Measurements from ENCODE around the gene OR9A2.

OR9A2 gene

GRCh38 chr7:143027032-143027431, at the start of gene OR9A2:
Gene OR9A2, minus strand, starts transcription at chr7:143027132. Its CDS starts 0 bp downstream, at chr7:143027132.
- no peak for DNase-seq (ENCODE audit: low spot score)

GRCh38 chr7:143074141-143074540, 47.2 kb upstream of the OR9A2 start:
- DNase-seq (ENCODE audit: low spot score): no peak

- DNase-seq (ENCODE audit: low spot score): no peak
Measured at GRCh38 chr7:143073556-143073955, 46.6 kb upstream of the OR9A2 start.

- no peak for DNase-seq (ENCODE audit: low spot score)
Measured at GRCh38 chr7:143069912-143070500, 43.1 kb upstream of the OR9A2 start.

- no peak for DNase-seq (ENCODE audit: low spot score)
Measured at GRCh38 chr7:143068446-143068845, 41.5 kb upstream of the OR9A2 start.

- no peak for DNase-seq (ENCODE audit: low spot score)
Measured at GRCh38 chr7:143063741-143064140, 36.8 kb upstream of the OR9A2 start.

- DNase-seq (ENCODE audit: low spot score): no peak
Measured at GRCh38 chr7:143055754-143056153, 28.8 kb upstream of the OR9A2 start.

- DNase-seq (ENCODE audit: low spot score): no peak
Measured at GRCh38 chr7:143054621-143055020, 27.7 kb upstream of the OR9A2 start.

- DNase-seq (ENCODE audit: low spot score): no peak
Measured at GRCh38 chr7:143052041-143052440, 25.1 kb upstream of the OR9A2 start, which contains the start of gene OR6V1. Gene OR6V1, plus strand, starts transcription at chr7:143052341. Its CDS starts 0 bp downstream, at chr7:143052341.

GRCh38 chr7:143050931-143051330, 24.0 kb upstream of the OR9A2 start:
- no peak for DNase-seq (ENCODE audit: low spot score)

- no peak for DNase-seq (ENCODE audit: low spot score)
Measured at GRCh38 chr7:143049362-143049761, 22.4 kb upstream of the OR9A2 start.

- DNase-seq (ENCODE audit: low spot score): no peak
Measured at GRCh38 chr7:143048827-143049226, 21.9 kb upstream of the OR9A2 start.

- peak; percentile 45 for DNase-seq (ENCODE audit: low spot score)
Measured at GRCh38 chr7:143047326-143047725, 20.4 kb upstream of the OR9A2 start.

- peak; percentile 41 for DNase-seq (ENCODE audit: low spot score)
Measured at GRCh38 chr7:143046426-143046851, 19.5 kb upstream of the OR9A2 start.

GRCh38 chr7:143043391-143043790, 16.5 kb upstream of the OR9A2 start:
- DNase-seq (ENCODE audit: low spot score): peak; percentile 12

- peak; percentile 9 for DNase-seq (ENCODE audit: low spot score)
Measured at GRCh38 chr7:143042790-143043271, 15.9 kb upstream of the OR9A2 start.

GRCh38 chr7:143042159-143042789, 15.3 kb upstream of the OR9A2 start:
- DNase-seq (ENCODE audit: low spot score): peak; percentile 71

- DNase-seq (ENCODE audit: low spot score): no peak
Measured at GRCh38 chr7:143041346-143041745, 14.4 kb upstream of the OR9A2 start.

- DNase-seq (ENCODE audit: low spot score): no peak
Measured at GRCh38 chr7:143040209-143040715, 13.3 kb upstream of the OR9A2 start.

GRCh38 chr7:143038635-143039034, 11.7 kb upstream of the OR9A2 start:
- peak; percentile 17 for DNase-seq (ENCODE audit: low spot score)

GRCh38 chr7:143027683-143028082, 751 bp upstream of the OR9A2 start:
- DNase-seq (ENCODE audit: low spot score): no peak

- no peak for DNase-seq (ENCODE audit: low spot score)
Measured at GRCh38 chr7:143025371-143025770, 1.6 kb downstream of the OR9A2 start.

- DNase-seq (ENCODE audit: low spot score): no peak
Measured at GRCh38 chr7:143023047-143023446, 3.9 kb downstream of the OR9A2 start.

Measured in pons (tissue), 1 donor.